ENCODE results near the gene PANK1. TPM values are rescaled to one million over a fixed set of nuclear protein-coding genes. Genes with fewer than 3 reads are reported as not detected.

PANK1 gene
- total RNA-seq, 1 experiment from 2014 or later: 24.9 TPM

GRCh38 chr10:89566992-89567391 lies 78.0 kb downstream of the PANK1 start:
- ATAC-seq: no peak
- Mint-ChIP-seq H3K9me3 (no peaks in the 10 kb centered on the region), H3K27me3 (ENCODE audit: low read depth) (no peaks in the 10 kb centered on the region), H3K4me1 (peaks cover 32% of the 10 kb centered on the region), H3K27ac (no peak overlapping the region), H3K4me3 (no peak overlapping the region), H3K36me3 (no peaks in the 10 kb centered on the region)
- no peak for DNase-seq (ENCODE audit: low spot score)
- CTCF ChIA-PET: interaction anchor here (1.6 kb wide), 1 partner anchor 138 kb away, joined by 5 read pairs; no protein-coding TSS in a partner anchor
- POLR2A ChIA-PET: no interaction called here
- TF ChIP-seq CREB1 (CRISPR knock-in tag; IDR thresholded peaks at IDR 0.05) (no peak), EMX1 (CRISPR knock-in tag; IDR thresholded peaks at IDR 0.05) (no peak), ZMAT4 (CRISPR knock-in tag; IDR thresholded peaks at IDR 0.05) (no peak), ZNF263 (CRISPR knock-in tag; IDR thresholded peaks at IDR 0.05; ENCODE audit: low read depth) (no peak), E2F4 (CRISPR knock-in tag; IDR thresholded peaks at IDR 0.05; ENCODE audit: borderline replicate concordance, low read depth) (no peak), PRDM15 (CRISPR knock-in tag; IDR thresholded peaks at IDR 0.05) (no peak), SMAD3 (CRISPR knock-in tag; IDR thresholded peaks at IDR 0.05; ENCODE audit: borderline replicate concordance) (no peak)

- ChIA-PET CTCF (interaction anchor here (1.6 kb wide), 1 partner anchor 137 kb away, joined by 5 read pairs; no protein-coding TSS in a partner anchor), POLR2A (no interaction called here)
- Mint-ChIP-seq H3K27ac (no peak overlapping the region), H3K36me3 (no peaks in the 10 kb centered on the region), H3K4me3 (no peak overlapping the region), H3K27me3 (ENCODE audit: low read depth) (no peaks in the 10 kb centered on the region), H3K4me1 (peaks cover 39% of the 10 kb centered on the region), H3K9me3 (no peaks in the 10 kb centered on the region)
- DNase-seq (ENCODE audit: low spot score) (no peak), ATAC-seq (no peak)
- TF ChIP-seq AR (CRISPR knock-in tag; IDR thresholded peaks at IDR 0.05) (no peak), NR2C2 (CRISPR knock-in tag; IDR thresholded peaks at IDR 0.05) (no peak), USF2 (CRISPR knock-in tag; IDR thresholded peaks at IDR 0.05) (no peak), MYBL2 (CRISPR knock-in tag; IDR thresholded peaks at IDR 0.05) (no peak), OVOL2 (CRISPR knock-in tag; IDR thresholded peaks at IDR 0.05; ENCODE audit: borderline replicate concordance) (no peak), MLX (CRISPR knock-in tag; IDR thresholded peaks at IDR 0.05) (no peak), MAX (CRISPR knock-in tag; IDR thresholded peaks at IDR 0.05) (no peak), CREM (CRISPR knock-in tag; IDR thresholded peaks at IDR 0.05) (no peak), JUN (CRISPR knock-in tag; IDR thresholded peaks at IDR 0.05) (no peak), ARID4B (CRISPR knock-in tag; IDR thresholded peaks at IDR 0.05; ENCODE audit: borderline replicate concordance) (no peak), IRF2 (CRISPR knock-in tag; IDR thresholded peaks at IDR 0.05; ENCODE audit: borderline replicate concordance, low read depth) (no peak), NFYB (CRISPR knock-in tag; conservative IDR thresholded peaks at IDR 0.05; ENCODE audit: low read depth) (no peak)
Observed at GRCh38 chr10:89566095-89566950, 78.7 kb downstream of the PANK1 start.
